H9 (cell line): ENCODE measurements around the gene SEMA4D. TPM values are rescaled to one million over a fixed set of nuclear protein-coding genes. Genes with fewer than 3 reads are reported as not detected.

Source experiments
- DNase-seq: peaks from one replicate; pipeline ENCODE4 v3.0.0-alpha.2; 2017
- H2AFZ ChIP-seq: one replicate; pipeline ENCODE4 v1.6.1; 2013; ENCODE audit warnings: mild to moderate bottlenecking, low read length, control low read depth, moderate library complexity
- H2AK5ac ChIP-seq: 2 replicates; pipeline ENCODE4 v1.6.1; 2013; ENCODE audit warnings: low read length, control low read depth, mixed read lengths; ENCODE audit not compliant: insufficient read length
- H2BK120ac ChIP-seq: one replicate; pipeline ENCODE4 v1.6.1; 2013; ENCODE audit warnings: low read depth, mild to moderate bottlenecking, low read length, control low read depth, inconsistent platforms; ENCODE audit not compliant: poor library complexity, severe bottlenecking
- H2BK12ac ChIP-seq: 2 replicates; pipeline ENCODE4 v1.6.1; 2013; ENCODE audit warnings: low read length, control low read depth, mixed read lengths, low read depth; ENCODE audit not compliant: insufficient read length
- H2BK15ac ChIP-seq: 2 replicates; pipeline ENCODE4 v1.6.1; 2013; ENCODE audit warnings: low read depth, low read length, control low read depth
- H2BK20ac ChIP-seq: one replicate; pipeline ENCODE4 v1.6.1; 2013; ENCODE audit warnings: low read depth, mild to moderate bottlenecking, low read length, control low read depth, inconsistent platforms; ENCODE audit not compliant: poor library complexity, severe bottlenecking
- H2BK5ac ChIP-seq: 2 replicates; pipeline ENCODE4 v1.6.1; 2013; ENCODE audit warnings: low read length, control low read depth, mixed read lengths; ENCODE audit not compliant: insufficient read length
- H3K14ac ChIP-seq: 2 replicates; pipeline ENCODE4 v1.6.1; 2013; ENCODE audit warnings: low read length, control low read depth; ENCODE audit not compliant: insufficient read depth
- H3K18ac ChIP-seq: 2 replicates; pipeline ENCODE4 v1.6.1; 2013; ENCODE audit warnings: low read depth, mild to moderate bottlenecking, mixed read lengths, low read length, control low read depth; ENCODE audit not compliant: insufficient read length
- H3K23ac ChIP-seq: 2 replicates; pipeline ENCODE4 v1.6.1; 2013; ENCODE audit warnings: low read length, control low read depth, mixed read lengths, low read depth; ENCODE audit not compliant: insufficient read length
- H3K23me2 ChIP-seq: 2 replicates; pipeline ENCODE4 v1.6.1; 2013; ENCODE audit warnings: low read depth, mild to moderate bottlenecking, mixed read lengths, low read length, control low read depth; ENCODE audit not compliant: insufficient read length, poor library complexity, severe bottlenecking
- H3K27ac ChIP-seq: 2 replicates; pipeline ENCODE4 v1.5.1; 2013; ENCODE audit warnings: low read length, control low read depth, mixed read lengths, low read depth; ENCODE audit not compliant: insufficient read length
- H3K27me3 ChIP-seq: 2 replicates; pipeline ENCODE4 v1.6.1; 2013; ENCODE audit warnings: low read length, control low read depth, inconsistent platforms; ENCODE audit not compliant: insufficient read depth
- H3K4ac ChIP-seq: 2 replicates; pipeline ENCODE4 v1.6.1; 2013; ENCODE audit warnings: low read depth, mild to moderate bottlenecking, control low read depth, inconsistent platforms, low read length, moderate library complexity
- H3K4me1 ChIP-seq: 2 replicates; pipeline ENCODE4 v1.6.1; 2013; ENCODE audit warnings: low read length, control low read depth, inconsistent platforms; ENCODE audit not compliant: insufficient read depth
- H3K4me2 ChIP-seq: 2 replicates; pipeline ENCODE4 v1.6.1; 2013; ENCODE audit warnings: low read length, control low read depth, mixed read lengths; ENCODE audit not compliant: insufficient read length, insufficient read depth
- H3K56ac ChIP-seq: 2 replicates; pipeline ENCODE4 v1.6.1; 2013; ENCODE audit warnings: low read depth, mild to moderate bottlenecking, mixed read lengths, low read length, control low read depth; ENCODE audit not compliant: insufficient read length
- H3K79me1 ChIP-seq: 2 replicates; pipeline ENCODE4 v1.6.1; 2013; ENCODE audit warnings: low read depth, mild to moderate bottlenecking, moderate library complexity, low read length, control low read depth, inconsistent platforms; ENCODE audit not compliant: insufficient read depth, poor library complexity, severe bottlenecking
- H3K79me2 ChIP-seq: 2 replicates; pipeline ENCODE4 v1.6.1; 2013; ENCODE audit warnings: low read length, control low read depth, inconsistent platforms; ENCODE audit not compliant: insufficient read depth
- H3K9ac ChIP-seq: 2 replicates; pipeline ENCODE4 v1.6.1; 2013; ENCODE audit warnings: low read length, control low read depth, mixed read lengths; ENCODE audit not compliant: insufficient read length; ENCODE audit errors: extremely low read depth
- H3K9me3 ChIP-seq: one replicate; pipeline ENCODE4 v1.6.1; 2013; ENCODE audit warnings: low read depth, low read length, inconsistent platforms; ENCODE audit not compliant: control insufficient read depth
- H3T11ph ChIP-seq: one replicate; pipeline ENCODE4 v1.6.1; 2013; ENCODE audit warnings: mild to moderate bottlenecking, low read length, control low read depth, inconsistent platforms
- H4K20me1 ChIP-seq: one replicate; pipeline ENCODE4 v1.6.1; 2013; ENCODE audit not compliant: control insufficient read depth, insufficient read length, insufficient read depth
- H4K5ac ChIP-seq: 2 replicates; pipeline ENCODE4 v1.6.1; 2013; ENCODE audit warnings: low read depth, mild to moderate bottlenecking, mixed read lengths, low read length, control low read depth; ENCODE audit not compliant: insufficient read length
- H4K8ac ChIP-seq: replicated peaks from 2 replicates; pipeline ENCODE4 v1.6.1; 2013; ENCODE audit warnings: low read length, control low read depth, mixed read lengths, low read depth; ENCODE audit not compliant: insufficient read length
- H4K91ac ChIP-seq: 2 replicates; pipeline ENCODE4 v1.6.1; 2013; ENCODE audit warnings: low read depth, mild to moderate bottlenecking, moderate library complexity, mixed read lengths, low read length, control low read depth; ENCODE audit not compliant: insufficient read length
- H3K27ac Mint-ChIP-seq, 3 experiments: 2 replicates in 2 of 3; 3 replicates in 1 of 3; pipeline ENCODE4 v1.8.0; 2020 to 2021; ENCODE audit warnings: mixed read lengths in 3 of 3, mild to moderate bottlenecking in 1 of 3, moderate library complexity in 1 of 3
- H3K27me3 Mint-ChIP-seq: 2 replicates; pipeline ENCODE4 v1.8.0; 2021; ENCODE audit warnings: low read depth, mild to moderate bottlenecking, moderate library complexity, mixed read lengths
- H3K36me3 Mint-ChIP-seq, 3 experiments: 2 replicates in 2 of 3; 3 replicates in 1 of 3; pipeline ENCODE4 v1.8.0; 2020 to 2021; ENCODE audit warnings: low read depth in 3 of 3, mixed read lengths in 3 of 3; ENCODE audit not compliant: insufficient read depth in 1 of 3
- H3K4me1 Mint-ChIP-seq, 2 experiments: 2 replicates each; pipeline ENCODE4 v1.8.0; 2020; ENCODE audit warnings: mixed read lengths in 2 of 2
- H3K4me3 Mint-ChIP-seq, 2 experiments: 2 replicates in 1 of 2; 3 replicates in 1 of 2; pipeline ENCODE4 v1.8.0; 2020 to 2021; ENCODE audit warnings: mild to moderate bottlenecking in 2 of 2, mixed read lengths in 2 of 2, moderate library complexity in 1 of 2
- H3K9me3 Mint-ChIP-seq, 2 experiments: 2 replicates in 1 of 2; 3 replicates in 1 of 2; pipeline ENCODE4 v1.8.0; 2020; ENCODE audit warnings: mild to moderate bottlenecking in 2 of 2, mixed read lengths in 2 of 2, moderate library complexity in 1 of 2
- CTCF ChIP-seq: fragments of 200-600 bp; sonication (generic); conservative IDR thresholded peaks from 3 replicates; pipeline ENCODE4 v1.8.0; 2021; ENCODE audit warnings: antibody characterized with exemption, mild to moderate bottlenecking
- WGBS: extraction: QIAGEN DNeasy Blood & Tissue Kit; methylation state at CpG from one replicate; pipeline ENCODE4 v1.1.7; 2013; ENCODE audit warnings: missing lambda C conversion rate, low lambda C conversion rate, mixed read lengths; ENCODE audit not compliant: insufficient read length; ENCODE audit errors: extremely low coverage; 5-methylcytosine and 5-hydroxymethylcytosine counted together
- total RNA-seq: library from RNA; stranded (reverse); gene quantifications from 2 replicates; pipeline ENCODE4 v1.2.1, GENCODE V29; 2021

SEMA4D gene
- total RNA-seq, 1 experiment from 2014 or later = 47.2 TPM

- peak overlapping the region in 2 of 3 experiments; percentile 59 to 61; a peak in 4 of 7 replicates for H3K27ac Mint-ChIP-seq
- Histone ChIP-seq H2BK12ac (no peak overlapping the region), H4K5ac (no peak overlapping the region), H3K56ac (no peak overlapping the region), H3K18ac (no peak overlapping the region), H2BK120ac (no peak overlapping the region), H4K91ac (no peak overlapping the region), H3K14ac (no peak overlapping the region), H4K8ac (no peak overlapping the region), H2BK15ac (no peak overlapping the region), H3K79me2 (peaks cover 42% of the 10 kb centered on the region; the same call in 1 of the 2 replicates), H3K27me3 (no peaks in the 10 kb centered on the region), H2AFZ (no peak overlapping the region), H3T11ph (no peak overlapping the region), H2BK5ac (no peak overlapping the region), H3K79me1 (peaks cover 15% of the 10 kb centered on the region), H2BK20ac (no peak overlapping the region), H3K9ac (no peak overlapping the region), H3K4me2 (no peak overlapping the region), H3K9me3 (no peaks in the 10 kb centered on the region), H3K4me1 (peaks cover 17% of the 10 kb centered on the region), H3K27ac (no peak overlapping the region), H4K20me1 (no peaks in the 10 kb centered on the region), H3K23me2 (peaks cover 5% of the 10 kb centered on the region), H3K4ac (no peak overlapping the region), H3K23ac (no peak overlapping the region), H2AK5ac (no peak overlapping the region)
- no peaks in the 10 kb centered on the region for H3K27me3 Mint-ChIP-seq
- TF ChIP-seq CTCF = no peak
- H3K36me3 Mint-ChIP-seq = peaks cover 0 to 5% (median 0%) of the 10 kb centered on the region in 3 experiments; a peak in 4 of 7 replicates
- peak; percentile 20 for DNase-seq
- no CpG with 5 or more reads among the region's 9 CpGs for WGBS
- H3K9me3 Mint-ChIP-seq = no peaks in the 10 kb centered on the region
- H3K4me3 Mint-ChIP-seq = no peak overlapping the region; a peak in 1 of 5 replicates
- H3K4me1 Mint-ChIP-seq = peaks cover 77 to 78% of the 10 kb centered on the region in 2 experiments
Observed at GRCh38 chr9:89491694-89492093, 6.2 kb downstream of the SEMA4D start.
